H7 (cell line): ENCODE results near the gene TMEM203. TPM values are rescaled to one million over a fixed set of nuclear protein-coding genes. Genes with fewer than 3 reads are reported as not detected.

Source experiments
- DNase-seq: peaks from one replicate; pipeline ENCODE4 v3.0.0; 2012
- H3K27me3 ChIP-seq: 2 replicates; pipeline ENCODE4 v1.6.0; 2011; ENCODE audit warnings: mild to moderate bottlenecking, low read length; ENCODE audit not compliant: control insufficient read depth, insufficient read depth
- H3K36me3 ChIP-seq: replicated peaks from 2 replicates; pipeline ENCODE4 v1.5.1; 2011; ENCODE audit warnings: low read length; ENCODE audit not compliant: control insufficient read depth, insufficient read depth
- H3K4me3 ChIP-seq: 2 replicates; pipeline ENCODE4 v1.5.1; 2011; ENCODE audit warnings: low read depth, mild to moderate bottlenecking, control low read depth, low read length, moderate library complexity; ENCODE audit not compliant: insufficient read depth
- total RNA-seq: library from RNA; depleted of rRNA; stranded (reverse); fragments of >200 nt; shearing (Covaris generic); gene quantifications from 2 replicates; pipeline ENCODE4 v1.2.3, GENCODE V29; 2014; rRNA removed

The TMEM203 gene
- 59.1 and 62.3 TPM in 2 replicates for total RNA-seq

DNA sequence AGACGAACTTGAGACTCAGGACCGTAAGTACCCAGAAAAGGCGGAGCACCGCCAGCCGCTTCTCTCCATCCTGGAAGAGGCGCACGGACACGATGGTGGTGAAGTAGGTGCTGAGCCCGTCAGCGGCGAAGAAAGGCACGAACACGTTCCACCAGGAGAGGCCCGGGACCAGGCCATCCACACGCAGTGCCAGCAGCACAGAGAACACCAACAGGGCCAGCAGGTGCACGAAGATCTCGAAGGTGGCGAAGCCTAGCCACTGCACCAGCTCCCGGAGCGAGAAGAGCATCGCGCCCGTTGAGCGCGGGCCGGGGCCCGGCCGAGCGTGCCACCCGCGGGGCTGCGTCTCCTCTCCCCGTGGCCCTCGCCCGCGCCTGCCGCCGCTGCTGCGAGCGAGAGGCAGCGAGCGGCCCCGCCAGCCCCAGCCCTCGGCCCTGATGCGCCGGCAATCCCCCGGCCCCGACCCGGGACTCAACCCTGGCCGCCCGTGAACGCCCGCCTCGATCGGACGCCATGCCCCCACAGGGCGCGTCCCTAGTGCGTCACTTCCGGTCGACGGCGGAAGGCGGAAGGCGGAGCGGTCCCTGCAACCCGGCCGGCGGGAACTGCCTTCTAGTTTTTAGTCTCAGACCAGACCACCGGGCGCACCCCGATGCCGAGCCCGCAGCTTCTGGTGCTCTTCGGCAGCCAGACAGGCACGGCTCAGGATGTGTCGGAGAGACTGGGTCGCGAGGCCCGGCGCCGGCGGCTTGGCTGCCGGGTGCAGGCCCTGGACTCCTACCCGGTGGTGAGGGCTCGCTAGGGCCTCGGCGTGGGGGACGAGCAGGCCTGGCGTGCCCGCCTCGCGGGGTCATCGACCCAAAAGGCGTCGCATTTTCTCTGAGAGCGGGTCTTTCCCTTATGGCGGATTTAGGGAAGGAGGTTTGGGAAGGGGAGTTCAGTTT, at the start of gene TMEM203, which contains the start of gene NDOR1:
Gene TMEM203, minus strand, starts transcription at position 523 of the 944 bp plus-strand sequence. Its CDS starts 234 bp downstream, at position 289.
Gene NDOR1, plus strand, starts transcription at position 575 of the 944 bp plus-strand sequence. Its CDS starts 78 bp downstream, at position 653.
- H3K4me3 ChIP-seq, result peak within 1 kb of the TSS; percentile 95
- peak; percentile 100 for DNase-seq
- H3K27me3 ChIP-seq, result no peaks in the 10 kb centered on the region
- H3K36me3 ChIP-seq, result peaks cover 4% of the 10 kb centered on the region

DNA sequence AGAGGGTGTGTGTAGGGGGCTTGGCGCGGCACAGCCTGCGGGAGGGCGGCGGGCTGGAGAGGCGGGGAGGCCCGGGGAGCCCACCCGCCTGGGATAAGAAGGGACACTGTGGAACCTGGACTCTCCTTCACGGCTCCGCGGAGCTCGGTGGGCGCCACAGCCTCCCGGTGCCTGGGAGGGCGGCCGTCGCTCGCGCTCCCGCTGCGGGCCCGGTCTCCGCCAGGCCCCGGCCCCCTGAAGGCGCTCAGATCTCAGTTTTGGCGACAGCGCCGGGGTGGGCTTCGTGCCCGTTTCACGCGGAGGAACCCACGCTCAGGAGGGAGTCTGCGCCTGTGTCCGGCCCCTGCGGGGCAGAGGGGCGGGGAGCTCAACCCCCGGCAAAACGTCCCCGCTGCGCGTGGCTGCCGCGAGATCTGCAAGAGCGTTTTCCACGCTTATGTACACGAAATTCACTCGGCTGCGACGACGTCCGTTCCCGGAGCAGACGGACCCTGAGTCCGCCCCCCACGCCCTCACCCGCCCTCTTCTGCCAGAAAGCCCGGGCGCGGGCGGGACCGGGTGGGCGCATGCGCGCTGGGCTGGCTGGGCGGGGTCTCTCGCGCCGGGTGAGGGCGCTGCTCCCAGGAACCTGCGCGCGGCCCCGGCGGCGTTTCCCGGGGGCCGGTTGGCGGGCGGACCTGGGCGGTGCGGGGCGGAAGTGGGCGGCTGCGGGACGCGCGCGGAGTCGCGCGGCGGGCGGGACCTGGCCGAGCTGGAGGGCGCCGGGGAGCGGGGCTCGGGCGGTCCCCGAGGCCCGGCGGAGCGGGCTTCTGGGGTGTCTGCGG, 49.4 kb upstream of the TMEM203 start, which contains the start of gene NELFB:
Gene NELFB, plus strand, starts transcription at position 704 of the 824 bp plus-strand sequence.
- peaks cover 17% of the 10 kb centered on the region for H3K36me3 ChIP-seq
- peak; percentile 100 for DNase-seq
- peaks cover 2% of the 10 kb centered on the region for H3K27me3 ChIP-seq
- H3K4me3 ChIP-seq, result peak within 1 kb of the TSS; percentile 97

GRCh38 chr9:137253717-137254623, 48.5 kb upstream of the TMEM203 start:
- H3K4me3 ChIP-seq, result peak overlapping the region; percentile 97
- H3K36me3 ChIP-seq, result peaks cover 13% of the 10 kb centered on the region
- DNase-seq, result peak; percentile 69
- peaks cover 2% of the 10 kb centered on the region for H3K27me3 ChIP-seq

GRCh38 chr9:137252555-137253506, 47.4 kb upstream of the TMEM203 start:
- H3K27me3 ChIP-seq, result peaks cover 2% of the 10 kb centered on the region
- no peak overlapping the region for H3K4me3 ChIP-seq
- peak; percentile 91 for DNase-seq
- H3K36me3 ChIP-seq, result peaks cover 11% of the 10 kb centered on the region

DNA sequence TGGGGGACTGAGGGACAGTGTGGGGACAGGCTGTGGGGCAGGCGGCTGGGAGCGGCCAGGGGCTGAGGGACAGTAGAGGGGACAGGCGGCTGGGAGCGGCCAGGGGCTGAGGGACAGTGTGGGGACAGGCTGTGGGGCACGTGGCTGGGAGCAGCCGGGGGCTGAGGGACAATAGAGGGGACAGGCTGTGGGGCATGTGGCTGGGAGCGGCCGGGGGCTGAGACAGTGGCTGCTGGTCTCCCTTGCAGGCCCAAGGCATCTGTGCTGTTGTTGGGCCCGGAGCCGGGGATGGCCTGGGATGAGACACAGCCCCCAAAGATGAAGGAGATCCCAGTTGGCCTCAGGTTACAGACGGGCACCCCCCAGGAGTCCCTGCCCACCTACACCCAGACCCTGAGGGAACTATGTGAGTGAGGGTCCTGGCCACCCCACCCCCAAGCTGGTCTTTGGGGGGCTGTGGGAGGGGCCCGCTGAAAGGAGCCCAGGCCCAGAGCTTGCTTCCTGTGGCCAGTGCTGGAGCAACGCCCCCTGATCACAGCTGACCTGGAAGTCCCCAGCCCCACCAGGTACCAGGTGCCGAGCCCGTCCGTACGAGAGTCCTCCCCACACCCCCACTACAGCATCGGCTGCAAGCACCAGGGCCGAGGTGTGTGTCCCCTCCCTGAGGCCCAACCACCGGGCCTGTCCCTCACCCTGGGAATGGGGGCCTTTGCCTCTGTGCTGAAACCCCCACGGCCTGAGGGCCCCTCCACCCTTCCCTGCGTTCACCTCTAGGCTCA, 46.2 kb upstream of the TMEM203 start:
- Histone ChIP-seq H3K36me3 (peaks cover 7% of the 10 kb centered on the region), H3K27me3 (peaks cover 2% of the 10 kb centered on the region), H3K4me3 (no peak overlapping the region)
- peak; percentile 66 for DNase-seq

DNA sequence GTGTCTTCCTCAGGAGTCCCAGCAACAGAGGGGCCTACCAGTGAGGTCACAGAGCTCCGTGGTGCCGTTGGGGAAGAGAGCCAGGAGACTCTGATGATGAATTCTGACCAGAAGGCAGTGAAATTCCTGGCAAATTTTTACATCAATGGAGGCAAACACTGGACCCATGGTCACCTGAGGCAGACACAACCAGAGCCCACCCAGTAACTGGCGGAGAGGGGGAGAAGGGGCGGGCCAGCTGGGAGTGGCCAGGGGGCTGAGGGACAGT, 45.7 kb upstream of the TMEM203 start, which contains the start of gene STPG3:
Gene STPG3, plus strand, starts transcription at position 93 of the 268 bp plus-strand sequence. Its CDS starts 1 bp downstream, at position 94.
- no peak for DNase-seq
- Histone ChIP-seq H3K4me3 (no peak within 1 kb of the TSS), H3K36me3 (peaks cover 2% of the 10 kb centered on the region), H3K27me3 (peaks cover 2% of the 10 kb centered on the region)

- DNase-seq, result peak; percentile 70
- H3K4me3 ChIP-seq, result no peak overlapping the region
- no peaks in the 10 kb centered on the region for H3K36me3 ChIP-seq
- H3K27me3 ChIP-seq, result peaks cover 2% of the 10 kb centered on the region
These were observed 45.1 kb upstream of the TMEM203 start for GRCh38 chr9:137250329-137251193.

DNA sequence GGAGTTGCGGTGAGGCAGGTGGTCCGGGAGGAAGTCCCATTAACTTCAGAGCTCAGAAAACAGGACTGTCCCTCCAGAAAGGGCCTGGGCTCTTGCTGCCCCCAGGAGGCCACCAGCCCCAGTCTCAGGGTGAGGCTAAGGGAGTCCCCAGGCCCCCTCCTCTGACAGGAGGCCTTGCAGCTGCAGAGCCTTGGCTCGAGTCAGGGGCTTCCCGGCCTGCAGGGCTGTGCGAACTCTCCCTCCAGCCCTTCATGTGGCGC, 42.4 kb upstream of the TMEM203 start:
- no peaks in the 10 kb centered on the region for H3K27me3 ChIP-seq
- no peak overlapping the region for H3K4me3 ChIP-seq
- peaks cover 5% of the 10 kb centered on the region for H3K36me3 ChIP-seq
- DNase-seq, result no peak

GRCh38 chr9:137247135-137247915, 41.9 kb upstream of the TMEM203 start:
- Histone ChIP-seq H3K4me3 (no peak overlapping the region), H3K36me3 (peaks cover 10% of the 10 kb centered on the region), H3K27me3 (no peaks in the 10 kb centered on the region)
- DNase-seq, result no peak

- Histone ChIP-seq H3K4me3 (no peak overlapping the region), H3K27me3 (no peaks in the 10 kb centered on the region), H3K36me3 (peaks cover 15% of the 10 kb centered on the region)
- peak; percentile 62 for DNase-seq
These were observed 40.3 kb upstream of the TMEM203 start for GRCh38 chr9:137245450-137246421.
